HG03354 (cell line): Measurements from ENCODE around the gene PTTG1IP.

Experiments
- ATAC-seq: cut with Tn5 transposase; IDR thresholded peaks from one replicate; pipeline ENCODE4 v1.9.1; 2021; ENCODE audit warnings: mild to moderate bottlenecking; ENCODE audit not compliant: unreplicated experiment, poor library complexity, severe bottlenecking

Gene PTTG1IP

GRCh38 chr21:44898011-44898488 lies 24.6 kb upstream of the PTTG1IP start:
- ATAC-seq, result no peak

DNA sequence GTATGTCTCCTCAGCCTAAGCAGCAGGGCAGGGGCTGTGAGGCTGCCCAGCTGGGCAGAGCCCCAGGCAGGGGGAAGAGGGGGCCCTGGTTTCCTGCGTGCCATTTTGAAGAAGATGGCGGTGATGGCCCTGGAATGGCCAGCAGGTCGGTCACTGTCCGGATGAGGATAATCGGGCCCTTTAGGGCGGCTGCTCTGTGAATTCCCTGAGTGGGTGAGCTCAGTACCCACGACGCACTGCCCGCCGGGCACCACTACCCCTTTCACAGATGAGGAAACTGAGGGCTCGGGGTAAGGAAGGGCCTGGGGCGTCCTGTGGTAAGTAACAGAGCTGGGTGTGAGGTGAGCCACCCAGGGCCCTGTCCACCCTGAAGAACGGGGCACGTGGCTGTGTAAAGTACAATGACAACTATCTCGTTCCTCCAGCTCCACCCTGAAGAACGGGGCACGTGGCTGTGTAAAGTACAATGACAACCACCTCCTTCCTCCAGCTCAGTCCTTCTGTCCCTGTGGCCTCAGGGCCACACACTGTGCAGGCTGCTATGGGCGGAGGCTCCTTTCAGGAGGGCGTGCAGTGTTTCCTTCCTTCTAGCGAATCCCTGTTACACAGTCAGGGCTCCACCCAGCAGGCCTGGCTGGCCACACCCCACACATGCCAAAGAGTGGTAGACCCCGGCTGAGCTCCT lies 24.0 kb upstream of the PTTG1IP start:
- ATAC-seq, result no peak

DNA sequence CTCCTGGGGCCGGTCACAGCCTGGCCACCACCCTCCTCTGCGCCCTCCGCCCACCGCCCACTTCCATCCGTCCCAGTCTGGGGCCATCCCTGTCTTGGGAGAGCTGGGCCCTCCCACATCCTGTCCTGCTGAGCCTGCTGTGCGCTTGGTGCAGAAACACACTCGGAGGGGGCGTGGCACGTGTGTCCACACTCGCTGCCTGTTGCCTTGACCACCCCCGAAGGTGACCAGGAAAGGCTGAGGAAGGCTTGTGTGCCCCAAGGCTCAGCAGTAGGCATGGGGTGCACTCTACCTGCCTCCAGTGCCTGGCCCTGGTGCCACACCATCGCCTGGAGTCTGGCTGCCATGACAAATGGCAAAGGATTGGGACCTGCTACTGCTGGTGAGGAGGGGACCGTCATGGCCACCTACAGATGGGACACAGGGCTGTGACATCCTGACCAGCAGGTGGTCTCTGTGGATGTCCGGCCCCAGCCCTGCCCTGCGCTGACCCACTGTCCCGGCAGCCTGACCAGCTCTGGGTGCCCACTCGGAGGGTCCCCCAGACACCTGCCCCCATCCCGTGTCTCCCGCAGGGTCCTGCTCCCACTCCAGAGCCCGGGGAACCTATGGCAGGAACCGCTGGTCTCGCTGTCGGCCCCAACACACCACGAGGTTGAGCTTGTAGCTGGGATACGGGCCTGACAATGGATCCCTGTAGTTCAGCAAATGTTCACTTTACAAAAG lies 23.2 kb upstream of the PTTG1IP start:
- ATAC-seq, result no peak

- no peak for ATAC-seq
Measured at GRCh38 chr21:44895859-44896258, 22.4 kb upstream of the PTTG1IP start.

- no peak for ATAC-seq
Measured at GRCh38 chr21:44894687-44895302, 21.3 kb upstream of the PTTG1IP start.

GRCh38 chr21:44893948-44894656 lies 20.6 kb upstream of the PTTG1IP start:
- ATAC-seq, result no peak

DNA sequence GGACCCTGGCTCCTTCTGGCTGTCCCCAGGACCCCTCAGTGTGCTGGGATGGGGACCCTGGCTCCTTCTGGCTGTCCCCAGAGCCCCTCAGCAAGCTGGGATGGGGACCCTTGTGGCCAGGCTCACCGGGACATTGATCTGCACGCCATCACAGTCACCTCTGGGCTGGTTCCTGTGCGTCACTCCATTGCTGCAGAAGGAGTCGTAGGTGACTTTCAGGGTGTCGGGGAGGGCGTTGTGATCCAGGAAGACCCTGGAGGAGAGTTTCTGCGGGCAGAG lies 19.7 kb upstream of the PTTG1IP start:
- no peak for ATAC-seq

DNA sequence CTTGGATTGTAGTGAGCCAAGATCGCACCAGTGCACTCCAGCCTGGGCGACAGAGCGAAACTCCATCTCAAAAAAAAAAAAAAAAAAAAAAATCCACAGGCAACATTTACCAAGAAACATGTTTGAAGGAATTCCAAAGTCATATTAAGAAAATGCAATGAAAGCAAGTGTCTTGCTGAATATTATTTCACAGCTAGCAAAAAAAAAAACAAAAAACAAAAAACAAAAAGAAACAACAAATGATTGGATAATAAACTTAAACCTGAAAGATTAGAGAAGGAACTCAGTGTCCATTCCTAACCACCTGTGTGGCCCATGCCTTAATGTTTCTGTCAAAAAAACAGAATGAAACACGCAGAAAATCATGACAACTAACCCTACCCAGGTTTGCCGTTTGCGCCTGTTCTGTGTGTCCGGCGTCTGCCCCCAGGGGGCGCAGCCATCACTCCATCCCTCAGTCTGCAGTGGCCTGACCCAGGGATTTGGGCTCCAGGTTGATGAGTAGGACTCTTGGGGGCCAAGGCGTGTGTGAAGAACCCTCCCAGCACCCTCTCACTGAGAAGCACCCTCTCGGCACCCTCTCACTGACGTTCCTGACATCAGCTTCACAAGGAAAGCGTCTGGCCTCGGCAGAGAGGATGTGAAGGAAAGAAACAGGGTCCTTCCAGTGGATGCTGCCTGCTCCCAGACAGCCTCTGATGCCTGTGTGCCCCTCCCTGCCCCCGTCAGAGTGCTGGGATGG lies 19.2 kb upstream of the PTTG1IP start:
- peak; percentile 57 for ATAC-seq

- no peak for ATAC-seq
Measured at GRCh38 chr21:44892095-44892494, 18.6 kb upstream of the PTTG1IP start.

GRCh38 chr21:44891631-44892031 lies 18.1 kb upstream of the PTTG1IP start:
- no peak for ATAC-seq

DNA sequence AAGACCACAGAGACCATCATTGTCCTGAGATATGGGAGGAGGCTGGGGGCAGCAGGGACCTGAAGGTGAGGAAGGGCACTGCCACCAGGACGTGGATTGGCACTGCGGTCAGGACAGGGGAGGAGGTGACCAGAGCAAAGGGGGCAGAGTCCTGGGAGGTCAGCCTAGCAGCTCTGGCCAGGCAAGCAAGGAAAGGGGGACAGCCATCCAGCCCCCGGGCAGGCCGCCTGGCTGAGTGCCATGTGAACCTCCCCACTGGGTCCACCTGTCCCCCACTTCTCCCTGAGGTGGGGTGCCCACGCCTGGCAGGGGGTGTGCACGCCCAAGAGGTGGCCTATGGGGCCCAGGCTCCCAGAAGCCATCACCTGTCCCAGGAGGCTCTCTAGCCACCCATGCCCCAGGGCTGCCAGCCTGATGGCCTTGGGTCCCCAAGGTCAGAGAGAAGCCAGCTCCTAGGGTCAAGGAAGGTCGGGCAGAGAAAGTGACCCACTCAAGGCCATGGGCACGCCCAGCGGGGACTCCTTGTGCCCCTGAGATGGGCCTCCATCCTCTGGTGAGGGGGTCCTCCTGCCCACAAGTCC lies 17.6 kb upstream of the PTTG1IP start:
- ATAC-seq, result no peak

DNA sequence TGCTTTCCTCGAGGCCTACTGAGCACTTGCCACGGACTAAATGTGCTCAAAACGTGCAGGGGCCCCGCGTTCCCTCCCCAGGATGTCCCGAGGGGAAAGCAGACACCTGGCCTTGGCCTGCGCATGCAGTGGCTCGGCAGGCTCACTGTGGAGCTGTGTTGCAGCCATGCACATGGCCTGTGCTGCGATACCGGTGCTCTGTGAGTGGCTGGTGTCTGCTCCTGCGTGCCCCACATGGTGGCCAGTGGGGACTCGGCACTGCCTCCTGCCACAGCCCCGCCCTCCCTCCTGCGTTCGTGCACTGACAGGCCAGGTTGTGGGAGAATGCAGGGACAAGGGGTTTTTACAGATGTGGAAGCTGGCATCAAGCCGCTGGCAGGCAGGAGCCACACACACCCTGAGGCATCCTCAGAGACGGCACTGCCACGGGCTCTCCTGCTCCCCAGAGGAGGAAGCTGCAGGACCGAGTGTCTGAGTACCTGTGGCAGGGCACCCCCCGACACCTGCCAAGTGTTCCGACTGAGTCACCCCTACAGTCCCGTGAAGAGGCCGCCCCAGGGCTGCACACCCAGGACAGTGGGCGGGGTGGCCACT lies 16.9 kb upstream of the PTTG1IP start:
- no peak for ATAC-seq

DNA sequence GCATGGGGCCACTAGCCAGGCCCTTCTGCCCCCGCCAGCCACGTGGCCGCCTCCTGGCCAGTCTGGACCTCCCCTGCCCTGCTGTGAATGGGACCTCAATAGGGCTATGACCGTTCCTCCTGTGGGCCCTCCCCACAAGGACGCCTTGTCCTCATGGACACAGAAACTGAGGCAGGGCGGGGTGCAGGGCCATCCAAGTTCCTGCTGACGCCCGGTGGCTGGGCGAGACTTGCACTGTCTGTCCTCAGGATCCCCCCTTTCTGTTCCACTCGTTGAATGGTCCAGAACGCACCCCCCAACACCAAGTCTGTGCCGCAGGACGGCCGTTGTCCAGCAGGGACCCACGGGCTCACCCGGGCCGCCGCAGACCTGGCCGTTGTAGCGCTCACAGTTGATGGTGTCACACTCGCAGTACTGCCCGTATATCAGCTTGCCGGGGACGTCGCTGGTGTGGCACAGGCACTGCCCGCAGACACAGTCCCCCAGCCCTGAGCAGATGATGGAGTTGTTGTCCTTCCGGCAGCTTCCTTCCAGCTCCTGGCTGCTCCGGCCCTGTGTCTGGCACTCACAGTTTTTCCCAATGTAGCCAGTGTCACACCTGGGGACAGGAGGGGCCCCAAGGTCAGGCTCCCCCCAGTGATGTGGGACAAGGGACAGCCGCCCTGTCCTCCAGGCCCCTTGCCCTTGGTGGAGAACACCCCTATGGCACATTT lies 16.3 kb upstream of the PTTG1IP start:
- no peak for ATAC-seq

DNA sequence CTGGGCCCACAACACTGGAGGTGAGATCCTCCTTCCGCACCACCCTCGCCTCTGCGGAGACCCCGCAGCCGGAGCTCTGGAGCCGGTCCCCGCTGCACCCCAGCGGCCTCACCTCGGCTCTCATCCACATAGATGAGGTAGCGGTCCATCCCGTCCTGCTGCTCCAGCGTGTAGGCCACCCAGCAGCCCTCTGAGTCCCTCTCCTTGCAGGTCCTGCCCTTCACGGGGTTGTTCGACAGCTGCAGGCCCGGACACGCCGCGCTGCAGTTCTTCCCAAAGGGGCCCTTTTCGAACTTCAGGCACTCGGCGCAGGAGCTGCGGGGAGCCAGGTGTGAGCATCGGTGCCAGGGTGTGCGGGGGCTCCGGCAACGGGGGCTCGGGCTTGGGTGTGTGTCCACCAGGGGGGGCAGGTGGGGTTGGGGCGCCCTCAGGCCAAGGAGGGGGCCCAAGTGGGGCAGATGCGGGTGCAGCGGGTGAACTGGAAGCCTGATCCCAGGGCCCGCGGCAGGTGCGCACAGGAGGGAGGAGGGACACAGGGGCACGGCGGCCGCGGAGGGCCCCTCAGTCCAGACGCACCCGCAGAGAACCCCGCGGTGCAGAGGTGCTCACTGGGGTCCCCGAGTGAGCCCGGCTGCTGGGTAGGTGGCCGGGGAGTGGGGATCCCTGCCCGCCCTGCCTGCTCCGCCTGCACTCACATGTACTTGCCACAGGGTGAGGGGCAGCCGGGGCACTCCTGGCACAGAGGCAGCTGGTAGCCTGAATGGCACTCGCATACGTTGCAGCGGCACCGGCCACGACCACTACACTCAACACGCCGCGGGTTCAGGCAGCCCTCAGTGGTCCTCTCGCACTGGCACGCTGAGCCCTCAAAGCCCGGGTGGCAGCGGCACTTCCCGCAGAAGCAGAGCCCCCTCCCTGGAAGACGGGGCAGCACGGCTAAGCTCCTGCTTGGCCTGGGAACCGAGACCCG lies 15.4 kb upstream of the PTTG1IP start:
- no peak for ATAC-seq

- ATAC-seq, result no peak
Measured at GRCh38 chr21:44887807-44888580, 14.5 kb upstream of the PTTG1IP start.

DNA sequence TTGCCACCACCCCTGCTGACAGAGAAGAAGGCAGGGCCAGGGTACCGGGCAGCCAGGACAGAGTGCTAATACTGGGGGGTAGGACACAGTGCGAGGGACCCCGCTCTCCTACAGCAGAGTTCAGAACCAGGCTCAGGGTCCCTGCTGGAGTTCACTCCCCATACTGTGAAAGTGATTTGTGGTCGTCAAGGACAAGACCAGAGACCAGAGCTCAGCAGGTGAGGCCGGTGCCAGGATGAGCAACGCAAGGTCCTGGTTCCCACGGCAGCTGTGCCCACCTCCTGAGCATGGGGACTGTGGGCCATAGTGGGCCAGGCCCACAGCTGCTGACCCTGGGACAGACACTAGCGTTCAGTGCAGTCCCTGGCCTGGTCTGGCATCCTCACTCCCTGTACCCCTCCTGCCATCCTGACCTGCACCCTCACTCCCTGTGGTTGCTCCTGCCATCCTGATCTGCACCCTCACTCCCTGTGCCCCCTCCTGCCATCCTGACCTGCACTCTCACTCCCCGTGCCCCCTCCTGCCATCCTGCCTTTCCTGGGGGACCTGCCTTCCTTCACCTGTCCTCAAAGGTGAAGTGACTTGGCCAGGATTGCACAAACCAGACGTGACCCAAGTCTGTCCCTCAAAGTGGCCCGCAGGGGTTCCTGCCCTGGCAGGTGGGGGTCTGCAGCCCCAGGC lies 13.8 kb upstream of the PTTG1IP start:
- ATAC-seq, result no peak
